GM10266 (cell line): Measurements from ENCODE around the gene STAB2.

Source experiments
- DNase-seq: peaks from one replicate; pipeline ENCODE4 v3.0.0; 2012; ENCODE audit errors: extremely low spot score
- CTCF ChIP-seq: IDR thresholded peaks from 2 replicates; pipeline ENCODE4 v1.5.1; 2012; ENCODE audit warnings: mild to moderate bottlenecking, low read depth; ENCODE audit not compliant: control insufficient read depth, insufficient read depth; ENCODE audit errors: missing control alignments

The STAB2 gene

DNA sequence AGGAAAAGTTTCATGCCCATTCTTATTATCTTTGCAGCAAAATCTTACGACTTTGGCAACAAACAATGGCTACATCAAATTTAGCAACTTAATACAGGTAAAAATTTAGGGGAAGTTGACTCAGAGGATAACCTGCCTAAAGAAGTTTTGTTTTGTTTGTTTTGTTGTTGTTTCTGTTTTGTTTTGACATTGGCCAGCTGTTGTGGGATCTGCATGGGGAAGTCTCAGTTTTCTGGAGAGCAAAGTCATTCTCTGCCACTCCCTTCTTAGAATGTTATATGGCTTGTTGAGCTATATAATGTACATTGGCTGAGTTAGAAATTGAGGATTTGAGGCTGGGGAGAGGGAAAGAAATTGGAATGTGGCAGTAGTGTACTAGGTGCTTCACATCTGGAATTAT lies 144.5 kb downstream of the STAB2 start:
- TF ChIP-seq CTCF: no peak
- DNase-seq: no peak

- TF ChIP-seq CTCF: no peak
- no peak for DNase-seq
Observed at GRCh38 chr12:103734863-103735262, 147.8 kb downstream of the STAB2 start.

DNA sequence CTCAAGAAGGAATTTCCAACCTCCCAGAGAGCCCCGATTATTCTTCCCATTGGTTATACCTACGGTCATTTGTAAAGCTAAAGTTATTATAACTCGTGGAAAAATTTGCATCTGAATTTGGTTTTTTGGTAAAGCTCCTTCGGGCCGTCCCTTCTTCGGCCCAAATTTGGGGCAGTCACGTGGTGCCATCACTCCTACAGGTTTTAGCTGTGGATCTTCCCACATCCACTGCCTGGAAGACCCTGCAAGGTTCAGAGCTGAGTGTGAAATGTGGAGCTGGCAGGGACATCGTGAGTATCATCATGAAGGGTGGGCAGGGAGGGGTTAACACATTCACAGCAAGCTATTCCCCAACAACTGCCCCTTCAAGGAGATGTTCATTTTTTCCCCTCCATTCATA lies 148.2 kb downstream of the STAB2 start:
- no peak for DNase-seq
- TF ChIP-seq CTCF: no peak

DNA sequence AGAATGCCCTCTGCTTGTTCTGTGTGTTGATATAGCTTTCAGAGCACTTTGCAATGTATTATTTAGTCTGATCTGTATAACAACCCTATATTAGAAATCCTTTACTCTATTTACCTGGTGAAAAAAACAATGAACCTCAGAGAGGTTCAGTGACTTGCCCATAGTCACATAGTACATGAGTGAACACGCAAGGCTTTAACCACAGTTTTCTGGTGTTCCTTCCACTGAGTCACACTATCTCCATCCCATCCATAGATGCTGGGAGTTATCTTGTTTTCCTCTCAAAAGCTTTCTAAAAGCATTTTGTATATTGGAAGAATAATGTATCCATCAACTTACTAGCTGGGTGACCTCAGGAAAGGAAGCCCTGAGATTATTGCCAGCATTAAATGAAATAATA lies 149.5 kb downstream of the STAB2 start:
- DNase-seq: no peak
- TF ChIP-seq CTCF: no peak

GRCh38 chr12:103737881-103738280 lies 150.8 kb downstream of the STAB2 start:
- DNase-seq: no peak
- no peak for TF ChIP-seq CTCF

DNA sequence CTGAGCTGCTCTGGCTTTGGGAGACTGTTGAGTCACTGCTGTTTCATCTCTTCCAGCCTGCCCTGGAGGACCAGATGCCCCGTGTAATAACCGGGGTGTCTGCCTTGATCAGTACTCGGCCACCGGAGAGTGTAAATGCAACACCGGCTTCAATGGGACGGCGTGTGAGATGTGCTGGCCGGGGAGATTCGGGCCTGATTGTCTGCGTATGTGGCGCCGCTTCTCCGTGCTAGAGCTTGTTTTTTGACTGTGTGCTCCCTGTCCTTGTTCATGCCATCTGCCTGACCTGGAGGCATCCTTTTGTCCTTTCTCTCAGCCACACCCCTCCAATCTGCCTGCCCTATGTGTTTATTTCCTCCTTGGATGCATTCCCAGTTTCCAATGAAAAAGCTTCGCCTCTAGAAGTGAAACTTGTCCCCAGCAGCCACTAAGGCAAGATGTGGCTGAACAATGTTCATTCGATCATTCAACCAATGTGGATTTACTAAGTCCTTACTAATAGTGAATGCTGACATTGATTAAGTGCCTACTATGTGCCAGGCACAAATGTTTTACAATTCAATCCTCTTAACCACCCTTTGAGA lies 155.4 kb downstream of the STAB2 start:
- no peak for TF ChIP-seq CTCF
- no peak for DNase-seq

GRCh38 chr12:103743788-103744187 lies 156.7 kb downstream of the STAB2 start:
- no peak for TF ChIP-seq CTCF
- DNase-seq: no peak
